Mesothelial cell of epicardium (in vitro differentiated cells): ENCODE data around the gene TMEM52. TPM values are rescaled to one million over a fixed set of nuclear protein-coding genes. Genes with fewer than 3 reads are reported as not detected.

Experiments
- DNase-seq, 2 experiments: peaks; one replicate each; pipeline ENCODE4 v3.0.0; 2021; ENCODE audit warnings: low spot score in 2 of 2; ENCODE audit not compliant: unreplicated experiment in 2 of 2
- H3K27ac Mint-ChIP-seq: 2 replicates; pipeline ENCODE4 v1.8.0; 2021; ENCODE audit warnings: mixed read lengths
- H3K27me3 Mint-ChIP-seq: 2 replicates; pipeline ENCODE4 v1.8.0; 2021; ENCODE audit warnings: low read depth, mixed read lengths
- H3K36me3 Mint-ChIP-seq: 2 replicates; pipeline ENCODE4 v1.8.0; 2021; ENCODE audit warnings: mixed read lengths
- H3K4me1 Mint-ChIP-seq: 2 replicates; pipeline ENCODE4 v1.8.0; 2021; ENCODE audit warnings: mixed read lengths
- H3K4me3 Mint-ChIP-seq: 2 replicates; pipeline ENCODE4 v1.8.0; 2021; ENCODE audit warnings: mild to moderate bottlenecking, moderate library complexity, mixed read lengths
- H3K9me3 Mint-ChIP-seq: 2 replicates; pipeline ENCODE4 v1.8.0; 2021; ENCODE audit warnings: mixed read lengths
- CTCF ChIP-seq: fragments of 200-600 bp; sonication (generic); IDR thresholded peaks from one replicate; pipeline ENCODE4 v1.5.0; 2021; ENCODE audit warnings: antibody characterized with exemption; ENCODE audit not compliant: unreplicated experiment
- total RNA-seq: library from RNA; stranded (reverse); gene quantifications from 3 replicates; pipeline ENCODE4 v1.2.1, GENCODE V29; 2021

TMEM52 gene
- total RNA-seq, 1 donor from 2014 or later: 2.8 TPM

- no peaks in the 10 kb centered on the region for H3K9me3 Mint-ChIP-seq
- H3K27me3 Mint-ChIP-seq: peaks cover 10% of the 10 kb centered on the region
- H3K4me3 Mint-ChIP-seq: no peak overlapping the region
- H3K4me1 Mint-ChIP-seq: no peaks in the 10 kb centered on the region
- DNase-seq: peak in 1 of 2 experiments; percentile 21
- TF ChIP-seq CTCF: no peak
- H3K27ac Mint-ChIP-seq: no peak overlapping the region
- no peaks in the 10 kb centered on the region for H3K36me3 Mint-ChIP-seq
Observed at GRCh38 chr1:1921459-1921862, 2.4 kb upstream of the TMEM52 start.

GRCh38 chr1:1920608-1921458, 1.8 kb upstream of the TMEM52 start:
- no peaks in the 10 kb centered on the region for H3K9me3 Mint-ChIP-seq
- no peaks in the 10 kb centered on the region for H3K4me1 Mint-ChIP-seq
- TF ChIP-seq CTCF: no peak
- H3K4me3 Mint-ChIP-seq: no peak overlapping the region
- peaks cover 12% of the 10 kb centered on the region for H3K27me3 Mint-ChIP-seq
- peak in 1 of 2 experiments; percentile 17 for DNase-seq
- H3K36me3 Mint-ChIP-seq: no peaks in the 10 kb centered on the region
- no peak overlapping the region for H3K27ac Mint-ChIP-seq

GRCh38 chr1:1920057-1920607, 1.1 kb upstream of the TMEM52 start:
- Mint-ChIP-seq H3K9me3 (no peaks in the 10 kb centered on the region), H3K27ac (no peak overlapping the region), H3K4me1 (no peaks in the 10 kb centered on the region), H3K4me3 (peak overlapping the region; percentile 6), H3K36me3 (no peaks in the 10 kb centered on the region), H3K27me3 (peaks cover 11% of the 10 kb centered on the region)
- no peak for DNase-seq
- no peak for TF ChIP-seq CTCF

GRCh38 chr1:1919304-1920056, 401 bp upstream of the TMEM52 start:
- Mint-ChIP-seq H3K4me3 (peak overlapping the region; percentile 31), H3K4me1 (no peaks in the 10 kb centered on the region), H3K27me3 (peaks cover 11% of the 10 kb centered on the region), H3K36me3 (no peaks in the 10 kb centered on the region), H3K9me3 (no peaks in the 10 kb centered on the region), H3K27ac (no peak overlapping the region)
- peak; percentile 100 for DNase-seq
- TF ChIP-seq CTCF: no peak

- Mint-ChIP-seq H3K4me3 (peak overlapping the region; percentile 51), H3K27ac (no peak overlapping the region), H3K27me3 (peaks cover 15% of the 10 kb centered on the region), H3K4me1 (no peaks in the 10 kb centered on the region), H3K9me3 (no peaks in the 10 kb centered on the region), H3K36me3 (no peaks in the 10 kb centered on the region)
- DNase-seq: peak in 1 of 2 experiments; percentile 14
- TF ChIP-seq CTCF: no peak
Observed at GRCh38 chr1:1917995-1918900, 831 bp downstream of the TMEM52 start.
